K562 (cell line): ENCODE data around the gene TOM1L1. TPM values are rescaled to one million over a fixed set of nuclear protein-coding genes. Genes with fewer than 3 reads are reported as not detected.

ENCODE experiments used
- ATAC-seq: fragments of 200-7000 bp; cut with Tn5 transposase; 3 replicates; pipeline ENCODE4 v1.9.1; 2020; ENCODE audit warnings: moderate library complexity
- BruUV-seq: library from RNA; stranded (reverse); fragments of 400-500 nt; replicated peaks from 2 replicates; lab custom pipeline; 2021; lab: Mats Ljungman, UMichigan
- CTCF ChIA-PET: fragments of 300-600 bp; formaldehyde crosslinking; extraction: SDS; loops from one replicate; lab custom pipeline; 2021; ENCODE audit warnings: low intra/inter-chr PET ratio; lab: Yijun Ruan, JAX
- POLR2A ChIA-PET: fragments of 300-600, 350-650 bp; sonication (Branson Sonifier 250); formaldehyde crosslinking; extraction: SDS; loops from one replicate; lab custom pipeline; 2021; ENCODE audit warnings: antibody characterized with exemption, inconsistent platforms; lab: Yijun Ruan, JAX
- DNase-seq, 4 experiments: peaks; one replicate each; pipeline versions ENCODE4 v3.0.0 to v3.0.0-alpha.2; 2011 to 2018; ENCODE audit warnings: low spot score in 3 of 4, mixed read lengths in 3 of 4; ENCODE audit errors: extremely low read depth in 1 of 4
- FAIRE-seq: peaks from 2 replicates; lab custom pipeline; 2011; peaks lifted over from hg19 to GRCh38; lab: Jason Lieb, UNC
- H2AFZ ChIP-seq: 2 replicates; pipeline ENCODE4 v1.6.0; 2011; ENCODE audit warnings: low read depth, low read length, control low read depth, inconsistent platforms
- H3K27ac ChIP-seq: fragments of 200-600 bp; 3 replicates; pipeline ENCODE4 v1.8.0; 2011; ENCODE audit warnings: low read depth, mild to moderate bottlenecking, control low read depth, inconsistent platforms, low read length, moderate library complexity, mixed read lengths; ENCODE audit errors: extremely low read depth
- H3K27me3 ChIP-seq, 2 experiments: fragments of 300-600 bp in 1 of 2; 2 replicates in 1 of 2; 3 replicates in 1 of 2; pipeline versions ENCODE4 v1.6.0 to v1.8.0; 2011; ENCODE audit warnings: inconsistent platforms in 2 of 2, low read length in 2 of 2, mild to moderate bottlenecking in 1 of 2, mixed read lengths in 1 of 2, moderate library complexity in 1 of 2; ENCODE audit not compliant: control insufficient read depth in 2 of 2, insufficient read depth in 2 of 2
- H3K36me3 ChIP-seq: fragments of 300-600 bp; 3 replicates; pipeline ENCODE4 v1.8.0; 2011; ENCODE audit warnings: mild to moderate bottlenecking, low read length, inconsistent platforms; ENCODE audit not compliant: control insufficient read depth, insufficient read depth
- H3K4me1 ChIP-seq, 2 experiments: fragments of 200-600 bp in 1 of 2; replicated peaks in 1 of 2; 2 replicates in 1 of 2; 3 replicates in 1 of 2; pipeline versions ENCODE4 v1.5.1 to v1.8.0; 2011; ENCODE audit warnings: inconsistent platforms in 2 of 2, low read length in 2 of 2, mild to moderate bottlenecking in 1 of 2, mixed read lengths in 1 of 2, moderate library complexity in 1 of 2; ENCODE audit not compliant: control insufficient read depth in 2 of 2, insufficient read depth in 2 of 2
- H3K4me2 ChIP-seq: 2 replicates; pipeline ENCODE4 v1.6.1; 2011; ENCODE audit warnings: low read length, control low read depth, inconsistent platforms, mixed read lengths; ENCODE audit not compliant: insufficient read depth
- H3K4me3 ChIP-seq: fragments of 200-600 bp; sonication (generic), shearing (Covaris generic); 2 replicates; pipeline ENCODE4 v1.5.1; 2016; ENCODE audit warnings: control low read depth, inconsistent platforms
- H3K79me2 ChIP-seq: fragments of 200-600 bp; 3 replicates; pipeline ENCODE4 v1.8.0; 2011; ENCODE audit warnings: low read length, inconsistent platforms; ENCODE audit not compliant: control insufficient read depth, insufficient read depth
- H3K9ac ChIP-seq, 2 experiments: 2 replicates each; pipeline versions ENCODE4 v1.6.0 to v1.6.1; 2011; ENCODE audit warnings: low read depth in 2 of 2, low read length in 2 of 2, control low read depth in 1 of 2, inconsistent platforms in 1 of 2, mild to moderate bottlenecking in 1 of 2, mixed read lengths in 1 of 2; ENCODE audit not compliant: insufficient read depth in 1 of 2
- H3K9me1 ChIP-seq: one replicate; pipeline ENCODE4 v1.6.0; 2011; ENCODE audit warnings: inconsistent platforms, mild to moderate bottlenecking, low read length, moderate library complexity; ENCODE audit not compliant: control insufficient read depth, insufficient read depth
- H3K9me3 ChIP-seq: replicated peaks from 2 replicates; pipeline ENCODE4 v1.5.1; 2011; ENCODE audit warnings: low read depth, low read length, inconsistent platforms; ENCODE audit not compliant: control insufficient read depth, insufficient read depth
- H4K20me1 ChIP-seq: replicated peaks from 2 replicates; pipeline ENCODE4 v1.6.1; 2011; ENCODE audit warnings: low read length, inconsistent platforms, mixed read lengths; ENCODE audit not compliant: control insufficient read depth, insufficient read depth
- BMI1 ChIP-seq: fragments of 150-350 bp; IDR thresholded peaks from 2 replicates; pipeline ENCODE4 v1.6.1; 2014; ENCODE audit warnings: low read length
- CBFB ChIP-seq: sonication (generic); formaldehyde crosslinking; IDR thresholded peaks from 2 replicates; pipeline ENCODE4 v1.4.0; 2020; ENCODE audit warnings: mild to moderate bottlenecking, missing genetic modification reagents
- GTF2B ChIP-seq: IDR thresholded peaks from 2 replicates; pipeline ENCODE4 v1.6.1; 2011; ENCODE audit not compliant: insufficient read length; ENCODE audit errors: extremely low read depth
- MAFF ChIP-seq: IDR thresholded peaks from 2 replicates; pipeline ENCODE4 v1.6.1; 2012; ENCODE audit warnings: low read length, improper control_type of control experiment
- MAZ ChIP-seq, 2 experiments: fragments of 450-650 bp in 1 of 2; sonication (generic) in 1 of 2; formaldehyde crosslinking; IDR thresholded peaks in 1 of 2; conservative IDR thresholded peaks in 1 of 2; 2 replicates each; pipeline versions ENCODE4 v1.4.0 to v1.5.0; 2020; ENCODE audit warnings: mild to moderate bottlenecking in 1 of 2, missing genetic modification reagents in 1 of 2
- MYC ChIP-seq, 2 experiments: fragments of 250-450 bp in 1 of 2; sonication (Bioruptor Pico) in 1 of 2; IDR thresholded peaks; 2 replicates each; pipeline versions ENCODE4 v1.5.1 to v1.6.1; 2012 to 2021; ENCODE audit warnings: low read depth in 2 of 2, borderline replicate concordance in 1 of 2, improper control_type of control experiment in 1 of 2, low read length in 1 of 2, mild to moderate bottlenecking in 1 of 2, moderate library complexity in 1 of 2
- NR2C1 ChIP-seq, 2 experiments: fragments of 450-650 bp; IDR thresholded peaks; 2 replicates each; pipeline ENCODE4 v1.6.1; 2017; ENCODE audit warnings: mild to moderate bottlenecking in 2 of 2, antibody characterized with exemption in 1 of 2, inconsistent platforms in 1 of 2, missing compliant biosample characterization in 1 of 2, missing genetic modification characterization in 1 of 2
- TRIM28 ChIP-seq: fragments of 450-650 bp; IDR thresholded peaks from 2 replicates; pipeline ENCODE4 v1.6.1; 2017
- U2AF2 ChIP-seq: fragments of 200-400 bp; formaldehyde crosslinking; optimal IDR thresholded peaks from 2 replicates; pipeline ENCODE3; 2017; ENCODE audit warnings: low read depth, mild to moderate bottlenecking, low read length
- YY1 ChIP-seq, 3 experiments: IDR thresholded peaks; 2 replicates each; pipeline ENCODE4 v1.6.1; 2011; ENCODE audit warnings: low read length in 2 of 3, mild to moderate bottlenecking in 2 of 3, moderate library complexity in 2 of 3, borderline replicate concordance in 1 of 3, control low read depth in 1 of 3, low read depth in 1 of 3; ENCODE audit not compliant: insufficient read depth in 3 of 3, insufficient replicate concordance in 2 of 3, control insufficient read depth in 1 of 3, insufficient read length in 1 of 3; ENCODE audit errors: extremely low read depth in 1 of 3
- ZNF224 ChIP-seq: sonication (generic); formaldehyde crosslinking; IDR thresholded peaks from 2 replicates; pipeline ENCODE4 v1.8.0; 2022; ENCODE audit warnings: mild to moderate bottlenecking, missing genetic modification reagents
- ZNF354B ChIP-seq: fragments of 250-450 bp; sonication (Bioruptor Pico); IDR thresholded peaks from 2 replicates; pipeline ENCODE4 v1.4.0; 2020
- WGBS: fragments of 100-300 bp; shearing (Covaris generic); methylation state at CpG from one replicate; pipeline ENCODE4 v1.1.6; 2016; ENCODE audit warnings: low coverage, mixed read lengths; ENCODE audit not compliant: insufficient coverage; ENCODE audit errors: missing lambda C conversion rate; 5-methylcytosine and 5-hydroxymethylcytosine counted together
- in situ Hi-C: fragments of 300-500 bp; cut with MboI; formaldehyde crosslinking; loops from 4 replicates; pipeline ENCODE4 v1.15.0; 2018; ENCODE audit warnings: inconsistent platforms, mixed read lengths
- intact Hi-C: fragments of 100-400 bp; cut with micrococcal nuclease; formaldehyde crosslinking; loops from 2 replicates; pipeline ENCODE4 v1.14.2; 2022
- polyA plus RNA-seq, 8 experiments: library from polyadenylated mRNA; depleted of rRNA in 4 of 8; stranded (reverse) in 5 of 8; unstranded in 3 of 8; fragments of >200 nt; fragmentation: Nextera tagmentation in 2 of 8; fragmentation: Illumina TruSeq in 1 of 8; extraction: Ambion mirVana in 2 of 8; extraction: Trizol in 1 of 8; gene quantifications; 2 replicates each; pipeline versions ENCODE4 v1.2.1 to v1.2.3, GENCODE V29; 2011 to 2014; ENCODE audit warnings: inconsistent platforms in 1 of 8, missing spikeins in 1 of 8
- total RNA-seq, 7 experiments: library from RNA; depleted of rRNA in 6 of 7; stranded (reverse); fragments of >200 nt in 6 of 7; fragmentation: Illumina TruSeq in 2 of 7; extraction: Trizol in 2 of 7; gene quantifications; 2 replicates each; pipeline versions ENCODE4 v1.2.1 to v1.2.3, GENCODE V29; 2011 to 2021; ENCODE audit warnings: low replicate concordance in 1 of 7
- TF ChIP-seq, protein P1 (sequence below): fragments of 250-450 bp; sonication (Bioruptor Pico); IDR thresholded peaks from 2 replicates; pipeline ENCODE4 v1.8.0; 2022; ENCODE audit warnings: inconsistent platforms
- TF ChIP-seq, protein P2 (sequence below): conservative IDR thresholded peaks from 2 replicates; pipeline ENCODE4 v1.6.1; 2011; ENCODE audit warnings: low read depth, mild to moderate bottlenecking, low read length; ENCODE audit not compliant: control insufficient read depth

Gene TOM1L1
- total and polyA plus RNA-seq, 9 of the 15 experiments (the other 6 are each of a cell fraction or from before 2014, with no cell fraction given): 21.3 to 74.3 (median 31.0) TPM

GRCh38 chr17:54968262-54968987 lies 67.8 kb downstream of the TOM1L1 start, which contains the start of the genes COX11 and STXBP4:
Gene COX11 (minus strand): TSS chr17:54968654. CDS start chr17:54968646, 8 bp downstream.
Gene STXBP4 (plus strand): TSS chr17:54968765. CDS start chr17:54986220, 17,455 bp downstream.
- Histone ChIP-seq H3K27me3 (no peaks in the 10 kb centered on the region), H3K9ac (peak within 1 kb of the TSS; percentile 86 to 97), H4K20me1 (no peaks in the 10 kb centered on the region), H3K4me1 (peaks cover 0 to 21% of the 10 kb centered on the region in 2 experiments), H3K9me1 (no peaks in the 10 kb centered on the region), H3K27ac (peak within 1 kb of the TSS; percentile 79), H2AFZ (peak within 1 kb of the TSS; percentile 98), H3K4me3 (peak within 1 kb of the TSS; percentile 79), H3K4me2 (peak within 1 kb of the TSS; percentile 97), H3K9me3 (no peaks in the 10 kb centered on the region), H3K36me3 (peaks cover 21% of the 10 kb centered on the region), H3K79me2 (peaks cover 82% of the 10 kb centered on the region)
- in situ Hi-C loops: no loop called here
- ATAC-seq (peak; percentile 95), DNase-seq (peak; percentile 89 to 98 (median 93)), FAIRE-seq (peak; percentile 87)
- POLR2A ChIA-PET: interaction anchor here (0.6 to 1.4 kb wide), 3 partner anchors 9 to 315 kb away, joined by 3 read pairs; no protein-coding TSS in a partner anchor
- CTCF ChIA-PET: interaction anchor here (0.6 kb wide), 2 partner anchors 390 to 652 kb away, joined by 3 to 5 read pairs; no protein-coding TSS in a partner anchor
- intact Hi-C loops: loop anchor here (1.0 kb wide), 1 partner anchor 68 kb away; the partner anchor contains the start of gene TOM1L1
- WGBS: under 1% methylated on average over 55 of the region's 57 CpGs
- TSS peak; percentile 51 for BruUV-seq
- TF ChIP-seq BMI1 (peak; percentile 77), ZNF354B (no peak), GTF2B (no peak), ZNF224 (CRISPR knock-in tag) (no peak), MAFF (peak; percentile 82; the same call in 1 of the 2 replicates), YY1 (IDR thresholded peaks at IDR 0.05; ENCODE audit: borderline replicate concordance in 1 of 3, control insufficient read depth in 1 of 3, extremely low read depth in 1 of 3, insufficient read depth in 3 of 3, insufficient read length in 1 of 3, insufficient replicate concordance in 2 of 3, low read depth in 1 of 3, low read length in 2 of 3) (peak in 2 of 3 experiments; percentile 7 to 38), NR2C1 (IDR thresholded peaks at IDR 0.05) (peak; percentile 43; the same call in 1 of the 2 replicates), NR2C1 (tag; IDR thresholded peaks at IDR 0.05) (no peak), MYC (IDR thresholded peaks at IDR 0.05; ENCODE audit: low read depth, low read length) (no peak), MYC (CRISPR knock-in tag; IDR thresholded peaks at IDR 0.05; ENCODE audit: borderline replicate concordance, low read depth) (0 out of 2 replicates have a peak, but pooled peaks have one; percentile 45), TRIM28 (no peak), CBFB (CRISPR knock-in tag) (no peak), U2AF2 (no peak), MAZ (CRISPR knock-in tag; conservative IDR thresholded peaks at IDR 0.05 in 1 of 2, IDR thresholded peaks at IDR 0.05 in 1 of 2) (peak; percentile 49 to 65)
- TF ChIP-seq, protein P1, sequence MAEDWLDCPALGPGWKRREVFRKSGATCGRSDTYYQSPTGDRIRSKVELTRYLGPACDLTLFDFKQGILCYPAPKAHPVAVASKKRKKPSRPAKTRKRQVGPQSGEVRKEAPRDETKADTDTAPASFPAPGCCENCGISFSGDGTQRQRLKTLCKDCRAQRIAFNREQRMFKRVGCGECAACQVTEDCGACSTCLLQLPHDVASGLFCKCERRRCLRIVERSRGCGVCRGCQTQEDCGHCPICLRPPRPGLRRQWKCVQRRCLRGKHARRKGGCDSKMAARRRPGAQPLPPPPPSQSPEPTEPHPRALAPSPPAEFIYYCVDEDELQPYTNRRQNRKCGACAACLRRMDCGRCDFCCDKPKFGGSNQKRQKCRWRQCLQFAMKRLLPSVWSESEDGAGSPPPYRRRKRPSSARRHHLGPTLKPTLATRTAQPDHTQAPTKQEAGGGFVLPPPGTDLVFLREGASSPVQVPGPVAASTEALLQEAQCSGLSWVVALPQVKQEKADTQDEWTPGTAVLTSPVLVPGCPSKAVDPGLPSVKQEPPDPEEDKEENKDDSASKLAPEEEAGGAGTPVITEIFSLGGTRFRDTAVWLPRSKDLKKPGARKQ (CRISPR knock-in tag): no peak
- TF ChIP-seq, protein P2, sequence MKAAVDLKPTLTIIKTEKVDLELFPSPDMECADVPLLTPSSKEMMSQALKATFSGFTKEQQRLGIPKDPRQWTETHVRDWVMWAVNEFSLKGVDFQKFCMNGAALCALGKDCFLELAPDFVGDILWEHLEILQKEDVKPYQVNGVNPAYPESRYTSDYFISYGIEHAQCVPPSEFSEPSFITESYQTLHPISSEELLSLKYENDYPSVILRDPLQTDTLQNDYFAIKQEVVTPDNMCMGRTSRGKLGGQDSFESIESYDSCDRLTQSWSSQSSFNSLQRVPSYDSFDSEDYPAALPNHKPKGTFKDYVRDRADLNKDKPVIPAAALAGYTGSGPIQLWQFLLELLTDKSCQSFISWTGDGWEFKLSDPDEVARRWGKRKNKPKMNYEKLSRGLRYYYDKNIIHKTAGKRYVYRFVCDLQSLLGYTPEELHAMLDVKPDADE: 0 out of 2 replicates have a peak, but pooled peaks have one; percentile 56
